DLD1 (cell line): Measurements from ENCODE around the gene SLC1A7.

Source experiments
- in situ Hi-C: cut with HindIII; loops from 2 replicates; pipeline ENCODE4 v1.10.0; 2017; ENCODE audit warnings: low sequenced_read_pairs

Gene SLC1A7

GRCh38 chr1:53076721-53077598 lies 65.5 kb downstream of the SLC1A7 start:
- in situ Hi-C loops: no loop called here

GRCh38 chr1:53076165-53076564 lies 66.3 kb downstream of the SLC1A7 start:
- in situ Hi-C loops: no loop called here

- in situ Hi-C loops: no loop called here
These were observed 66.7 kb downstream of the SLC1A7 start for GRCh38 chr1:53075761-53076163.

- in situ Hi-C loops: no loop called here
These were observed 67.2 kb downstream of the SLC1A7 start for GRCh38 chr1:53075206-53075605.

- in situ Hi-C loops: no loop called here
These were observed 67.9 kb downstream of the SLC1A7 start for GRCh38 chr1:53074313-53075154.

GRCh38 chr1:53073868-53074311 lies 68.5 kb downstream of the SLC1A7 start:
- in situ Hi-C loops: no loop called here

GRCh38 chr1:53073287-53073686 lies 69.2 kb downstream of the SLC1A7 start:
- in situ Hi-C loops: no loop called here

GRCh38 chr1:53071915-53072314 lies 70.5 kb downstream of the SLC1A7 start:
- in situ Hi-C loops: no loop called here

GRCh38 chr1:53071167-53071865 lies 71.1 kb downstream of the SLC1A7 start:
- in situ Hi-C loops: no loop called here

- in situ Hi-C loops: no loop called here
These were observed 71.8 kb downstream of the SLC1A7 start for GRCh38 chr1:53070621-53071020.

- in situ Hi-C loops: no loop called here
These were observed 72.6 kb downstream of the SLC1A7 start for GRCh38 chr1:53069663-53070327.

- in situ Hi-C loops: no loop called here
These were observed 73.2 kb downstream of the SLC1A7 start for GRCh38 chr1:53069265-53069662.

GRCh38 chr1:53068314-53069099 lies 73.9 kb downstream of the SLC1A7 start:
- in situ Hi-C loops: no loop called here

GRCh38 chr1:53067886-53068285 lies 74.6 kb downstream of the SLC1A7 start:
- in situ Hi-C loops: no loop called here

GRCh38 chr1:53066891-53067738 lies 75.3 kb downstream of the SLC1A7 start:
- in situ Hi-C loops: no loop called here

GRCh38 chr1:53066488-53066887 lies 76.0 kb downstream of the SLC1A7 start:
- in situ Hi-C loops: no loop called here

GRCh38 chr1:53065391-53065790 lies 77.0 kb downstream of the SLC1A7 start:
- in situ Hi-C loops: no loop called here

- in situ Hi-C loops: no loop called here
These were observed 78.5 kb downstream of the SLC1A7 start for GRCh38 chr1:53063744-53064515.
